OCI-LY7 (cell line): Measurements from ENCODE around the gene DOCK9. TPM values are rescaled to one million over a fixed set of nuclear protein-coding genes. Genes with fewer than 3 reads are reported as not detected.

Experiments
- BruUV-seq: library from RNA; stranded (reverse); fragments of 400-500 nt; replicated peaks from 2 replicates; lab custom pipeline; 2021; lab: Mats Ljungman, UMichigan
- CTCF ChIA-PET: fragments of 300-600 bp; sonication (Branson Sonifier 250); formaldehyde crosslinking; loops from one replicate; lab custom pipeline; 2022; ENCODE audit warnings: antibody characterized with exemption; ENCODE audit not compliant: unreplicated experiment; lab: Charles Lee
- POLR2A ChIA-PET: fragments of 300-600 bp; sonication (Branson Sonifier 250); formaldehyde crosslinking; loops from one replicate; lab custom pipeline; 2022; ENCODE audit warnings: antibody characterized with exemption; lab: Charles Lee
- DNase-seq: peaks from one replicate; pipeline ENCODE4 v3.0.0-alpha.2; 2015; ENCODE audit warnings: low spot score
- H2AFZ ChIP-seq: fragments of 200-600 bp; sonication (generic), shearing (Covaris generic); 2 replicates; pipeline ENCODE4 v1.6.1; 2014; ENCODE audit warnings: mild to moderate bottlenecking, antibody characterized with exemption, low read length, moderate library complexity
- H3K27ac ChIP-seq: fragments of 200-600 bp; sonication (generic); 2 replicates; pipeline ENCODE4 v1.5.1; 2014; ENCODE audit warnings: mixed run types, low read depth, mild to moderate bottlenecking, moderate library complexity, low read length, inconsistent platforms; ENCODE audit not compliant: poor library complexity, severe bottlenecking
- H3K36me3 ChIP-seq: fragments of 200-600 bp; sonication (generic); 2 replicates; pipeline ENCODE4 v1.6.1; 2014; ENCODE audit warnings: mild to moderate bottlenecking, antibody characterized with exemption, low read length, moderate library complexity, mixed read lengths; ENCODE audit not compliant: insufficient read depth
- H3K4me1 ChIP-seq: fragments of 200-600 bp; sonication (generic); 2 replicates; pipeline ENCODE4 v1.5.1; 2014; ENCODE audit warnings: mild to moderate bottlenecking, low read length; ENCODE audit not compliant: insufficient read depth, poor library complexity, severe bottlenecking
- H3K4me2 ChIP-seq: fragments of 200-600 bp; sonication (generic); 2 replicates; pipeline ENCODE4 v1.6.1; 2014; ENCODE audit warnings: mild to moderate bottlenecking, low read length
- H3K4me3 ChIP-seq: fragments of 200-600 bp; sonication (generic); 2 replicates; pipeline ENCODE4 v1.5.1; 2014; ENCODE audit warnings: mild to moderate bottlenecking, low read depth, low read length; ENCODE audit not compliant: poor library complexity, severe bottlenecking
- H3K79me2 ChIP-seq: fragments of 200-600 bp; sonication (generic); 2 replicates; pipeline ENCODE4 v1.6.1; 2016; ENCODE audit warnings: low read depth, mild to moderate bottlenecking, low read length, moderate library complexity, mixed read lengths; ENCODE audit not compliant: insufficient read depth
- H3K9me2 ChIP-seq: fragments of 200-600 bp; sonication (generic); 2 replicates; pipeline ENCODE4 v1.6.1; 2016; ENCODE audit warnings: mild to moderate bottlenecking, low read length, mixed read lengths; ENCODE audit not compliant: insufficient read depth
- H3K9me3 ChIP-seq: fragments of 200-600 bp; sonication (generic); 2 replicates; pipeline ENCODE4 v1.6.1; 2014; ENCODE audit warnings: mild to moderate bottlenecking, mixed run types, low read length, mixed read lengths
- H4K20me1 ChIP-seq: fragments of 200-600 bp; sonication (generic); 2 replicates; pipeline ENCODE4 v1.6.1; 2014; ENCODE audit warnings: mild to moderate bottlenecking, antibody characterized with exemption, low read length, moderate library complexity, mixed read lengths; ENCODE audit not compliant: insufficient read depth
- EZH2phosphoT487 ChIP-seq: fragments of 200-600 bp; sonication (generic); IDR thresholded peaks from 2 replicates; pipeline ENCODE4 v1.6.1; 2018; ENCODE audit warnings: low read depth, borderline replicate concordance, mild to moderate bottlenecking, mixed run types, antibody characterized with exemption, low read length, moderate library complexity, mixed read lengths
- intact Hi-C: fragments of 100-400 bp; cut with micrococcal nuclease; formaldehyde crosslinking; loops from one replicate; pipeline ENCODE4 v1.10.0; 2022; ENCODE audit not compliant: unreplicated experiment
- total RNA-seq, 2 experiments: library from RNA; depleted of rRNA in 1 of 2; stranded (reverse); fragments of >200 nt in 1 of 2; shearing (Covaris generic) in 1 of 2; gene quantifications; 2 replicates each; pipeline ENCODE4 v1.2.3, GENCODE V29; 2014 to 2022
- TF ChIP-seq, protein P1 (sequence below): fragments of 200-600 bp; sonication (generic); conservative IDR thresholded peaks from 2 replicates; pipeline ENCODE4 v1.5.1; 2014; ENCODE audit warnings: mild to moderate bottlenecking, antibody characterized with exemption, low read length, moderate library complexity, mixed read lengths

The DOCK9 gene
- total RNA-seq, 2 experiments from 2014 or later, result 24.0 to 28.0 TPM

DNA sequence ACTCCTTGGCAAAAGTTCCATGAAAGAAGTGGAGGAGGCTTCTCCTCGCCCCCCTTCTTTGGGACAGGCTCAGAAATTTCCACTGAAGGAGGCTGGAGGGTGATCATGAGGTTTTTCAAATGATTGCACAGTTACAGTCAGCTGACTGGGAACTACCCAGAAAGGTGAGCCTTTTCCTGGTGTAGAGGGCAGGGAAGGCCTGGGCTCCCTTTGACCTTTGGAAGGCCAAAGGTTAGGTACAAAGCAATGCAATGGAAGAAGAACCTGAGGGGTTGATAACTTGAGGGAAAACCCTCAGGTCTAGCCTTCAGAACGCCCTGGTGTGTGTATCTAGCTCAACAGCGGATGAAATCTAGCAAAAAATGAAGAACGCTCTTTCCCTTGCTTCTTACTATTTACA lies 175.3 kb downstream of the DOCK9 start:
- Histone ChIP-seq H3K9me2 (no peaks in the 10 kb centered on the region), H3K79me2 (no peaks in the 10 kb centered on the region), H3K4me1 (no peaks in the 10 kb centered on the region), H3K4me2 (no peak overlapping the region), H4K20me1 (no peaks in the 10 kb centered on the region), H3K36me3 (no peaks in the 10 kb centered on the region), H3K27ac (no peak overlapping the region), H2AFZ (no peak overlapping the region), H3K9me3 (no peaks in the 10 kb centered on the region), H3K4me3 (no peak overlapping the region)
- ChIA-PET POLR2A (no interaction called here), CTCF (no interaction called here)
- no TSS peak for BruUV-seq
- TF ChIP-seq, protein P1, sequence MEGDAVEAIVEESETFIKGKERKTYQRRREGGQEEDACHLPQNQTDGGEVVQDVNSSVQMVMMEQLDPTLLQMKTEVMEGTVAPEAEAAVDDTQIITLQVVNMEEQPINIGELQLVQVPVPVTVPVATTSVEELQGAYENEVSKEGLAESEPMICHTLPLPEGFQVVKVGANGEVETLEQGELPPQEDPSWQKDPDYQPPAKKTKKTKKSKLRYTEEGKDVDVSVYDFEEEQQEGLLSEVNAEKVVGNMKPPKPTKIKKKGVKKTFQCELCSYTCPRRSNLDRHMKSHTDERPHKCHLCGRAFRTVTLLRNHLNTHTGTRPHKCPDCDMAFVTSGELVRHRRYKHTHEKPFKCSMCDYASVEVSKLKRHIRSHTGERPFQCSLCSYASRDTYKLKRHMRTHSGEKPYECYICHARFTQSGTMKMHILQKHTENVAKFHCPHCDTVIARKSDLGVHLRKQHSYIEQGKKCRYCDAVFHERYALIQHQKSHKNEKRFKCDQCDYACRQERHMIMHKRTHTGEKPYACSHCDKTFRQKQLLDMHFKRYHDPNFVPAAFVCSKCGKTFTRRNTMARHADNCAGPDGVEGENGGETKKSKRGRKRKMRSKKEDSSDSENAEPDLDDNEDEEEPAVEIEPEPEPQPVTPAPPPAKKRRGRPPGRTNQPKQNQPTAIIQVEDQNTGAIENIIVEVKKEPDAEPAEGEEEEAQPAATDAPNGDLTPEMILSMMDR, result no peak
- intact Hi-C loops, result no loop called here
- no peak for DNase-seq

DNA sequence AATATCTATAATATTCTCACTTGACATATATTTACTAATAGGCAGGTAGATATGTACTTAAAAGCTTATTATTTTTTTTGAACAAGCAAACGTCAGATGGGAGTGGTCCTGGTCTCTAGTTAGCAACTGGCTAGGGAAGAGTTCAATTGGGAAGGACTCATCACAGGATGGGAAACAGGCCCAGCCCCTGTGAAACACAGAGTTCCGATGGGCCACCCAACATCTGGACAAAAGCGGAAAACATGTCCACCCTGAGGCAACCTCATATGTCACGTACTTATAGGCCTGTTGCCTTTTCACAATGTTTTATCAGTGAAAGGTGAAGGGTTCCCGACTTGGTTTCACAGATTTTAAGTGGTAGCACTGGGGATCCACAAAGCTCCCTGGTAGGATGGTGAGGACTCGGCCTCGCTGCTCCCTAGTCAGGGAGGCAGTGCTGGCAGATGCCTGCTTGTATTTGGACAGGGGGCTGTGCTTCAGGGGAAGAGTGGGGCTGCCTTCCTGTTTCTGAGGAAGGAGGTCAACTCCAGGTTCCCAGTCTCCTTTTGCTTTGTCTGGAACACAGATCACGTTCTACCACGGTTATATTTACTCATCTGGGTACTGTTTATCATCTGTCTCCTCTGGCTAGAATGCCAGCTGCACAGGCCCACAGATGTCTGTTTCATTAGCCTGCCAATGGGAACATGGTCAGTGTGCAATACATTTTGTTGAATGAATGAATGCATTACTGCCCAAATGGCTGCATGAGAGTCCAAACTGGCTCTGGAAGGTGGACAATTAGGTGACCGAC lies 176.0 kb downstream of the DOCK9 start:
- no peak overlapping the region for H3K4me2 ChIP-seq
- no peaks in the 10 kb centered on the region for H4K20me1 ChIP-seq
- BruUV-seq, result no TSS peak
- no peak overlapping the region for H2AFZ ChIP-seq
- no peaks in the 10 kb centered on the region for H3K79me2 ChIP-seq
- no peaks in the 10 kb centered on the region for H3K9me3 ChIP-seq
- ChIA-PET POLR2A (no interaction called here), CTCF (interaction anchor here (0.6 kb wide), 1 partner anchor 36 kb away, joined by 3 read pairs; no protein-coding TSS in a partner anchor)
- no peak overlapping the region for H3K27ac ChIP-seq
- H3K4me1 ChIP-seq, result no peaks in the 10 kb centered on the region
- no peaks in the 10 kb centered on the region for H3K36me3 ChIP-seq
- H3K4me3 ChIP-seq, result no peak overlapping the region
- TF ChIP-seq, protein P1, result no peak
- no peak for TF ChIP-seq EZH2phosphoT487
- DNase-seq, result no peak
- H3K9me2 ChIP-seq, result no peaks in the 10 kb centered on the region
- intact Hi-C loops, result no loop called here

DNA sequence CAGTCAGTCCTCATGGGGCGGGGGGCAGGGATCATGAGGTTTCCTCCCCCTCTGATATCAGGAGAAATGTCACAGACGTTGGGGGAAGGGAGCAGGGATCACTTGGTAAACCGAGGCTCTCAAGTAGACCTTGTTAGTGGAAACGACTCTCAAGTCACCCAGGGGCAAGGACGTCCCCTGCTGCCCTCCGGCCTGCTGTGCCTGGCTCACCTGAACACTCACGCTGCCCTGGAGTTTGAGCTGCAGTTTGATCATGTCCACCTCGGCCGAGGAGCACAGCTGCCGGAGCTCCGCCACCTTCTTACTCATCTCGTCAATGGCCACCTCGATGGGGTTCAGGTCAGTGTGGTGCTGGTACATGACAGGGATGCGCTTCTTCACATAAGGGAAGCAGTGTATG lies 177.8 kb downstream of the DOCK9 start:
- no peaks in the 10 kb centered on the region for H3K9me2 ChIP-seq
- no peak for DNase-seq
- TF ChIP-seq, protein P1, result no peak
- TF ChIP-seq EZH2phosphoT487, result no peak
- no peaks in the 10 kb centered on the region for H3K36me3 ChIP-seq
- H2AFZ ChIP-seq, result no peak overlapping the region
- no peak overlapping the region for H3K4me3 ChIP-seq
- H4K20me1 ChIP-seq, result no peaks in the 10 kb centered on the region
- H3K4me1 ChIP-seq, result no peaks in the 10 kb centered on the region
- POLR2A ChIA-PET, result interaction anchor here (0.5 to 1.1 kb wide), 2 partner anchors 91 to 330 kb away, joined by 3 to 5 read pairs; no protein-coding TSS in a partner anchor
- no peaks in the 10 kb centered on the region for H3K9me3 ChIP-seq
- H3K27ac ChIP-seq, result no peak overlapping the region
- H3K4me2 ChIP-seq, result no peak overlapping the region
- CTCF ChIA-PET, result no interaction called here
- no peaks in the 10 kb centered on the region for H3K79me2 ChIP-seq
- no TSS peak for BruUV-seq
- intact Hi-C loops, result no loop called here
